Keratinocyte (primary cell): ENCODE measurements around the gene SFTPD. TPM values are rescaled to one million over a fixed set of nuclear protein-coding genes. Genes with fewer than 3 reads are reported as not detected.

Experiments used
- DNase-seq: peaks from one replicate; pipeline ENCODE4 v3.0.0-alpha.2; 2011; ENCODE audit warnings: low read depth, missing footprints, low spot score
- FAIRE-seq: peaks from 2 replicates; lab custom pipeline; 2011; peaks lifted over from hg19 to GRCh38; lab: Jason Lieb, UNC
- H2AFZ ChIP-seq: 2 replicates; pipeline ENCODE4 v1.6.0; 2012; ENCODE audit warnings: low read length, control low read depth, inconsistent platforms; ENCODE audit not compliant: control insufficient read depth
- H3K27ac ChIP-seq: 2 replicates; pipeline ENCODE4 v1.5.1; 2011; ENCODE audit warnings: low read length; ENCODE audit not compliant: control insufficient read depth, insufficient read depth
- H3K27me3 ChIP-seq: 3 replicates; pipeline ENCODE4 v1.6.0; 2011; ENCODE audit warnings: low read length; ENCODE audit not compliant: control insufficient read depth, insufficient read depth; ENCODE audit errors: extremely low read depth
- H3K36me3 ChIP-seq, 2 experiments: 2 replicates in 1 of 2; 3 replicates in 1 of 2; pipeline ENCODE4 v1.5.1; 2011; ENCODE audit warnings: low read length in 2 of 2, mild to moderate bottlenecking in 1 of 2; ENCODE audit not compliant: control insufficient read depth in 2 of 2, insufficient read depth in 2 of 2; ENCODE audit errors: extremely low read depth in 1 of 2
- H3K4me1 ChIP-seq: 3 replicates; pipeline ENCODE4 v1.5.1; 2011; ENCODE audit warnings: low read length; ENCODE audit not compliant: control insufficient read depth, insufficient read depth; ENCODE audit errors: extremely low read depth
- H3K4me2 ChIP-seq: 3 replicates; pipeline ENCODE4 v1.6.0; 2011; ENCODE audit warnings: low read depth, low read length; ENCODE audit not compliant: control insufficient read depth, insufficient read depth; ENCODE audit errors: extremely low read depth
- H3K4me3 ChIP-seq, 3 experiments: fragments of 200-600 bp in 1 of 3; sonication (generic) in 1 of 3; 2 replicates in 2 of 3; 3 replicates in 1 of 3; pipeline ENCODE4 v1.5.1; 2011 to 2016; ENCODE audit warnings: low read length in 3 of 3, mild to moderate bottlenecking in 3 of 3, control low read depth in 2 of 3, inconsistent platforms in 1 of 3, low read depth in 1 of 3, mixed read lengths in 1 of 3, mixed run types in 1 of 3, moderate library complexity in 1 of 3; ENCODE audit not compliant: control insufficient read depth in 2 of 3, insufficient read depth in 2 of 3; ENCODE audit errors: extremely low read depth in 1 of 3
- H3K79me2 ChIP-seq: 2 replicates; pipeline ENCODE4 v1.6.0; 2012; ENCODE audit warnings: low read length; ENCODE audit not compliant: control insufficient read depth, insufficient read depth
- H3K9ac ChIP-seq: 3 replicates; pipeline ENCODE4 v1.6.0; 2011; ENCODE audit warnings: low read length; ENCODE audit not compliant: control insufficient read depth, insufficient read depth; ENCODE audit errors: extremely low read depth
- H3K9me1 ChIP-seq: 3 replicates; pipeline ENCODE4 v1.6.0; 2011; ENCODE audit warnings: low read length; ENCODE audit not compliant: control insufficient read depth, insufficient read depth; ENCODE audit errors: extremely low read depth
- H3K9me3 ChIP-seq: 2 replicates; pipeline ENCODE4 v1.5.1; 2012; ENCODE audit warnings: low read depth, low read length; ENCODE audit not compliant: control insufficient read depth
- H4K20me1 ChIP-seq: 3 replicates; pipeline ENCODE4 v1.6.0; 2011; ENCODE audit warnings: low read length; ENCODE audit not compliant: control insufficient read depth, insufficient read depth; ENCODE audit errors: extremely low read depth
- EZH2 ChIP-seq: IDR thresholded peaks from one replicate; pipeline ENCODE4 v1.6.1; 2012; ENCODE audit warnings: inconsistent platforms, mild to moderate bottlenecking, low read length, moderate library complexity
- dilution Hi-C: fragments of 300-500 bp; cut with MboI; formaldehyde crosslinking; loops from one replicate; pipeline ENCODE4 v1.7.0; 2020; ENCODE audit warnings: low sequenced_read_pairs; ENCODE audit not compliant: extremely low pct_ligation_motif_present
- polyA plus RNA-seq, 5 experiments: library from polyadenylated mRNA; depleted of rRNA in 3 of 5; stranded (reverse) in 3 of 5; stranded (forward) in 1 of 5; unstranded in 1 of 5; fragments of >200 nt; gene quantifications; 1 replicate in 1 of 5; 2 replicates in 3 of 5; 3 replicates in 1 of 5; pipeline versions ENCODE4 v1.2.1 to v1.2.3, GENCODE V29; 2011 to 2012; ENCODE audit warnings: missing spikeins in 2 of 5, low read depth in 1 of 5, low replicate concordance in 1 of 5
- TF ChIP-seq, protein P1 (sequence below), 3 experiments: IDR thresholded peaks in 1 of 3; conservative IDR thresholded peaks in 1 of 3; optimal IDR thresholded peaks in 1 of 3; 2 replicates in 2 of 3; 3 replicates in 1 of 3; pipeline versions ENCODE3 to v1.5.1; 2011; ENCODE audit warnings: low read length in 3 of 3, mild to moderate bottlenecking in 3 of 3, moderate library complexity in 2 of 3, control low read depth in 1 of 3, inconsistent platforms in 1 of 3; ENCODE audit not compliant: insufficient read depth in 2 of 3; ENCODE audit errors: extremely low read depth in 1 of 3

The SFTPD gene
- polyA plus RNA-seq, 1 donor (not counting 4 experiments of a cell fraction or from before 2014, with no cell fraction given) = 0.04 TPM

DNA sequence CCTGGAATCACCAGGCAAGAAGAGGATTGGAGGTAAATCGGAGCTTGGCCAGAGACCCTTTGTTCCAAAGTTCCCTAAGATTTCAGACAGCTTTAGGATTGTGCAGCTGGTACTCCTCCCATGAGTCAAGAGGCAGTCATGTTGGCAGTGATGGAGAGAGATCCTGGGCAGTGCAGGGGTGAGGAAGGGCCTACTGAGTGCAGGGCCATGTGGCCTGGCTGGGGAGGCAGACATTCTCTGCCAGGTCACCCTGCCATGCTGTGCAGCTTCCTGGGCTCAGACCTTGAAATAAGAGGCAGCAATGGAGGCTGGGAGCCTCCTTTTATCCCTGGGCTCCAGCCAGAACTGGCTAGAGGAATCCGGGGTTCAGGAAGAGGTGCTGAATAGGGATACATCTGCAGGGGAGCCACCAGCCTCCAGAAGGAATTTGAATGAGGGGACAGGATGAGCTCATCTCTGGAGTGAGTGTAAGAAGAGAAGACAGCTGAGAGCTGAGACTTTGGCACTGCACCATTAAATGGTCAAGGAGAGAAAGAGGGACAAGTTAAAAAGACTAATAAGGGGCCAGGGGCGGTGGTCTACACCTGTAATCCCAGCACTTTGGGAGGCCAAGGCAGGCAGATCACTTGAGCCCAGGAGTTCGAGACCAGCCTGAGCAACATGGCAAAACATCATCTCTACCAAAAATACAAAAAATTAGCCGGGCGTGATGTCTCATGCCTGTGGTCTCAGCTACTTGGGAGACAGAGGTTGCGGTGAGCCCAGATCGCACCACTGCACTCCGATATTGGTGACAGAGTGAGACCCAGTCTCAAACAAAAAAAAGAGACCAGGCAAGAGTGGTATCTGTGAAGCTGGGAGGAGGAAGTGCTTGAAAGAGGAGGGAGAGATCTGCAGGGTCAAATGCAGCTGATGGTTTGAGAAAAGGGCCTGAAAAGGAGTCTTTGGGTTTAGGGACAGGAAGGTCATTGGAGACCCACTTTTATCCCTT is 12.0 kb downstream of the SFTPD start:
- H3K4me1 ChIP-seq = no peaks in the 10 kb centered on the region
- dilution Hi-C loops = no loop called here
- H2AFZ ChIP-seq = no peak overlapping the region
- TF ChIP-seq, protein P1, sequence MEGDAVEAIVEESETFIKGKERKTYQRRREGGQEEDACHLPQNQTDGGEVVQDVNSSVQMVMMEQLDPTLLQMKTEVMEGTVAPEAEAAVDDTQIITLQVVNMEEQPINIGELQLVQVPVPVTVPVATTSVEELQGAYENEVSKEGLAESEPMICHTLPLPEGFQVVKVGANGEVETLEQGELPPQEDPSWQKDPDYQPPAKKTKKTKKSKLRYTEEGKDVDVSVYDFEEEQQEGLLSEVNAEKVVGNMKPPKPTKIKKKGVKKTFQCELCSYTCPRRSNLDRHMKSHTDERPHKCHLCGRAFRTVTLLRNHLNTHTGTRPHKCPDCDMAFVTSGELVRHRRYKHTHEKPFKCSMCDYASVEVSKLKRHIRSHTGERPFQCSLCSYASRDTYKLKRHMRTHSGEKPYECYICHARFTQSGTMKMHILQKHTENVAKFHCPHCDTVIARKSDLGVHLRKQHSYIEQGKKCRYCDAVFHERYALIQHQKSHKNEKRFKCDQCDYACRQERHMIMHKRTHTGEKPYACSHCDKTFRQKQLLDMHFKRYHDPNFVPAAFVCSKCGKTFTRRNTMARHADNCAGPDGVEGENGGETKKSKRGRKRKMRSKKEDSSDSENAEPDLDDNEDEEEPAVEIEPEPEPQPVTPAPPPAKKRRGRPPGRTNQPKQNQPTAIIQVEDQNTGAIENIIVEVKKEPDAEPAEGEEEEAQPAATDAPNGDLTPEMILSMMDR (optimal IDR thresholded peaks at IDR 0.05 in 1 of 3, IDR thresholded peaks at IDR 0.05 in 1 of 3, conservative IDR thresholded peaks at IDR 0.05 in 1 of 3; ENCODE audit: extremely low read depth in 1 of 3, insufficient read depth in 2 of 3, low read length in 3 of 3) = no peak
- no peak for TF ChIP-seq EZH2
- no peaks in the 10 kb centered on the region for H3K9me1 ChIP-seq
- no peaks in the 10 kb centered on the region for H3K9me3 ChIP-seq
- H3K27me3 ChIP-seq = no peaks in the 10 kb centered on the region
- FAIRE-seq = no peak
- H3K4me3 ChIP-seq = no peak overlapping the region
- DNase-seq = no peak
- no peaks in the 10 kb centered on the region for H3K79me2 ChIP-seq
- no peaks in the 10 kb centered on the region for H4K20me1 ChIP-seq
- no peaks in the 10 kb centered on the region for H3K36me3 ChIP-seq
- H3K9ac ChIP-seq = no peak overlapping the region
- no peak overlapping the region for H3K4me2 ChIP-seq
- H3K27ac ChIP-seq = no peak overlapping the region

DNA sequence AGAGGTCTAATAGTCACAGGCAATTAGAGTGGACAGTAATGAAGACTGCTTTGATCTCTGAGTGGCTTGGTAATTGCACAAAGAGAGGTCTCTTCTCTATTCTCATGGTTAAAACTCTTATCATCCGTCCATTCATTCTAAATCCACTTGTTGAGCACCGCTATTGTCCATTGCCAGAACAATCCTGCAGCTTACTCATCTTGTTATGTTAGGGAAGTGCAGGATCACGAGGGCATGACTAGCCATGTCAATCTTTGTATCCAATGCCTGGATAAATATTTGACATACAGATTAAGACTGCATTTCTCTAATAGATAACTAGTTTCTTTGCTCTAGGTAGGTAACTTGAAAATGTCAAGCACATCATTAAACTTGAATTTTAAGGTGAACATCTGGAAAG is 14.9 kb downstream of the SFTPD start:
- no peak overlapping the region for H2AFZ ChIP-seq
- H3K27me3 ChIP-seq = peaks cover 16% of the 10 kb centered on the region
- H3K4me2 ChIP-seq = no peak overlapping the region
- H3K4me1 ChIP-seq = no peaks in the 10 kb centered on the region
- no peak overlapping the region for H3K4me3 ChIP-seq
- no peaks in the 10 kb centered on the region for H3K79me2 ChIP-seq
- H3K9ac ChIP-seq = no peak overlapping the region
- H4K20me1 ChIP-seq = no peaks in the 10 kb centered on the region
- H3K9me1 ChIP-seq = no peaks in the 10 kb centered on the region
- H3K36me3 ChIP-seq = no peaks in the 10 kb centered on the region
- H3K9me3 ChIP-seq = no peaks in the 10 kb centered on the region
- DNase-seq (no peak), FAIRE-seq (no peak)
- H3K27ac ChIP-seq = no peak overlapping the region
- TF ChIP-seq, protein P1 (optimal IDR thresholded peaks at IDR 0.05 in 1 of 3, IDR thresholded peaks at IDR 0.05 in 1 of 3, conservative IDR thresholded peaks at IDR 0.05 in 1 of 3; ENCODE audit: extremely low read depth in 1 of 3, insufficient read depth in 2 of 3, low read length in 3 of 3) = no peak
- no peak for TF ChIP-seq EZH2
- dilution Hi-C loops = no loop called here
